Caco-2 (cell line): Measurements from ENCODE around the gene CD300A. TPM values are rescaled to one million over a fixed set of nuclear protein-coding genes. Genes with fewer than 3 reads are reported as not detected.
"Not testable (repeated sequence)": the region's sequence is repeated elsewhere in the genome, so short reads cannot be mapped to it uniquely, and the experiment has no call there.

Source experiments
- BruUV-seq: library from RNA; stranded (reverse); fragments of 400-500 nt; replicated peaks from 2 replicates; lab custom pipeline; 2021; lab: Mats Ljungman, UMichigan
- CTCF ChIA-PET: fragments of 300-600 bp; sonication (Branson Sonifier 250); formaldehyde crosslinking; loops from one replicate; lab custom pipeline; 2022; ENCODE audit warnings: antibody characterized with exemption; lab: Charles Lee
- POLR2A ChIA-PET: fragments of 300-600 bp; sonication (Branson Sonifier 250); formaldehyde crosslinking; loops from one replicate; lab custom pipeline; 2022; ENCODE audit warnings: antibody characterized with exemption; lab: Charles Lee
- DNase-seq, 2 experiments: peaks; one replicate each; pipeline versions ENCODE4 v3.0.0 to v3.0.0-alpha.2; 2020 to 2022
- H3K27me3 ChIP-seq: replicated peaks from 2 replicates; pipeline ENCODE4 v1.6.0; 2011; ENCODE audit warnings: low read length; ENCODE audit not compliant: control insufficient read depth, insufficient read depth
- H3K36me3 ChIP-seq: 2 replicates; pipeline ENCODE4 v1.5.1; 2011; ENCODE audit warnings: low read length; ENCODE audit not compliant: control insufficient read depth, insufficient read depth
- H3K4me1 ChIP-seq: fragments of 250-450 bp; sonication (Bioruptor Pico); 2 replicates; pipeline ENCODE4 v1.5.1; 2020; ENCODE audit warnings: mild to moderate bottlenecking
- H3K4me3 ChIP-seq: 2 replicates; pipeline ENCODE4 v1.5.1; 2011; ENCODE audit warnings: low read depth, mild to moderate bottlenecking, control low read depth, low read length
- H3K9me3 ChIP-seq: fragments of 250-450 bp; sonication (Bioruptor Pico); 2 replicates; pipeline ENCODE4 v1.5.1; 2020; ENCODE audit warnings: mild to moderate bottlenecking, moderate library complexity
- H3K27ac Mint-ChIP-seq: one replicate; pipeline ENCODE4 v1.8.0; 2022; ENCODE audit warnings: mixed read lengths; ENCODE audit not compliant: unreplicated experiment
- H3K27me3 Mint-ChIP-seq: one replicate; pipeline ENCODE4 v1.8.0; 2022; ENCODE audit warnings: mixed read lengths; ENCODE audit not compliant: insufficient read depth, unreplicated experiment
- H3K36me3 Mint-ChIP-seq: one replicate; pipeline ENCODE4 v1.8.0; 2022; ENCODE audit warnings: mild to moderate bottlenecking, mixed read lengths; ENCODE audit not compliant: insufficient read depth, unreplicated experiment
- H3K4me1 Mint-ChIP-seq: one replicate; pipeline ENCODE4 v1.8.0; 2022; ENCODE audit warnings: low read depth, mixed read lengths; ENCODE audit not compliant: unreplicated experiment
- H3K4me3 Mint-ChIP-seq: one replicate; pipeline ENCODE4 v1.8.0; 2022; ENCODE audit warnings: mild to moderate bottlenecking, moderate library complexity, mixed read lengths; ENCODE audit not compliant: unreplicated experiment
- H3K9me3 Mint-ChIP-seq: one replicate; pipeline ENCODE4 v1.8.0; 2022; ENCODE audit warnings: mixed read lengths; ENCODE audit not compliant: unreplicated experiment
- CTCF ChIP-seq, 2 experiments: fragments of 200-600 bp in 1 of 2; IDR thresholded peaks; 1 replicate in 1 of 2; 2 replicates in 1 of 2; pipeline versions ENCODE4 v1.5.1 to v1.8.0; 2011 to 2022; ENCODE audit warnings: antibody characterized with exemption in 1 of 2, control low read depth in 1 of 2, inconsistent platforms in 1 of 2, low read depth in 1 of 2, low read length in 1 of 2, mild to moderate bottlenecking in 1 of 2, moderate library complexity in 1 of 2; ENCODE audit not compliant: insufficient read depth in 1 of 2, severe bottlenecking in 1 of 2, unreplicated experiment in 1 of 2
- intact Hi-C: fragments of 100-400 bp; cut with micrococcal nuclease; formaldehyde crosslinking; loops from one replicate; pipeline ENCODE4 v1.10.0; 2022; ENCODE audit not compliant: unreplicated experiment
- total RNA-seq: library from RNA; stranded (reverse); gene quantifications from 2 replicates; pipeline ENCODE4 v1.2.3, GENCODE V29; 2022

Gene CD300A
- total RNA-seq, 1 experiment from 2014 or later, result not detected

GRCh38 chr17:74516561-74517328, 50.3 kb downstream of the CD300A start:
- no TSS peak for BruUV-seq
- no peak for DNase-seq
- H3K4me1 Mint-ChIP-seq, result no peaks in the 10 kb centered on the region
- peaks cover 17% of the 10 kb centered on the region for H3K9me3 ChIP-seq
- POLR2A ChIA-PET, result no interaction called here
- H3K9me3 Mint-ChIP-seq, result peaks cover 18% of the 10 kb centered on the region
- TF ChIP-seq CTCF (IDR thresholded peaks at IDR 0.05; ENCODE audit: insufficient read depth in 1 of 2, low read depth in 1 of 2, low read length in 1 of 2, severe bottlenecking in 1 of 2, unreplicated experiment in 1 of 2), result no peak
- intact Hi-C loops, result no loop called here
- no peaks in the 10 kb centered on the region for H3K36me3 ChIP-seq
- H3K4me3 Mint-ChIP-seq, result no peak overlapping the region
- peaks cover 15% of the 10 kb centered on the region for H3K27me3 Mint-ChIP-seq
- CTCF ChIA-PET, result no interaction called here
- no peaks in the 10 kb centered on the region for H3K4me1 ChIP-seq
- peaks cover 19% of the 10 kb centered on the region for H3K36me3 Mint-ChIP-seq
- H3K27me3 ChIP-seq, result no peaks in the 10 kb centered on the region; the same call in none of the 2 replicates
- no peak overlapping the region for H3K27ac Mint-ChIP-seq
- no peak overlapping the region for H3K4me3 ChIP-seq

- intact Hi-C loops, H3K27me3 ChIP-seq, H3K4me1 Mint-ChIP-seq, DNase-seq, H3K4me3 Mint-ChIP-seq, H3K4me3 ChIP-seq, H3K36me3 ChIP-seq, BruUV-seq, H3K4me1 ChIP-seq, CTCF ChIA-PET, POLR2A ChIA-PET, H3K27ac Mint-ChIP-seq: not testable (repeated sequence)
- Mint-ChIP-seq H3K9me3 (peaks cover 18% of the 10 kb centered on the region), H3K36me3 (peaks cover 19% of the 10 kb centered on the region), H3K27me3 (peaks cover 14% of the 10 kb centered on the region)
- peaks cover 17% of the 10 kb centered on the region for H3K9me3 ChIP-seq
Observed at GRCh38 chr17:74518413-74518981, 52.1 kb downstream of the CD300A start.

GRCh38 chr17:74520016-74520434, 53.6 kb downstream of the CD300A start:
- H3K4me3 Mint-ChIP-seq, result no peak overlapping the region
- BruUV-seq, result no TSS peak
- no peak overlapping the region for H3K27ac Mint-ChIP-seq
- no peak overlapping the region for H3K4me3 ChIP-seq
- peaks cover 15% of the 10 kb centered on the region for H3K27me3 Mint-ChIP-seq
- intact Hi-C loops, result no loop called here
- H3K9me3 Mint-ChIP-seq, result peaks cover 18% of the 10 kb centered on the region
- H3K27me3 ChIP-seq, result no peaks in the 10 kb centered on the region; the same call in 1 of the 2 replicates
- no peak for DNase-seq
- ChIA-PET CTCF (no interaction called here), POLR2A (no interaction called here)
- no peaks in the 10 kb centered on the region for H3K4me1 Mint-ChIP-seq
- peaks cover 10% of the 10 kb centered on the region; the same call in 1 of the 2 replicates for H3K9me3 ChIP-seq
- H3K4me1 ChIP-seq, result no peaks in the 10 kb centered on the region
- H3K36me3 ChIP-seq, result no peaks in the 10 kb centered on the region
- peaks cover 4% of the 10 kb centered on the region for H3K36me3 Mint-ChIP-seq
- no peak for TF ChIP-seq CTCF (IDR thresholded peaks at IDR 0.05; ENCODE audit: insufficient read depth in 1 of 2, low read depth in 1 of 2, low read length in 1 of 2, severe bottlenecking in 1 of 2, unreplicated experiment in 1 of 2)
